IMR-90 (cell line): ENCODE measurements around the gene MEPE.
A peak's percentile ranks its signal among the peaks of the same experiment; 100 is the strongest.

ENCODE experiments used
- BHLHE40 ChIP-seq: fragments of 150-350 bp; IDR thresholded peaks from 2 replicates; pipeline ENCODE4 v1.6.1; 2016; ENCODE audit warnings: mild to moderate bottlenecking, low read depth, low read length
- CEBPB ChIP-seq: IDR thresholded peaks from 2 replicates; pipeline ENCODE4 v1.6.1; 2012; ENCODE audit warnings: low read depth, low read length, improper control_type of control experiment
- CTCF ChIP-seq: conservative IDR thresholded peaks from 2 replicates; pipeline ENCODE4 v1.5.1; 2012; ENCODE audit warnings: mild to moderate bottlenecking, low read depth, low read length, improper control_type of control experiment
- FOS ChIP-seq: fragments of 150-350 bp; IDR thresholded peaks from 2 replicates; pipeline ENCODE4 v1.6.1; 2016; ENCODE audit warnings: low read depth, low read length
- MAFK ChIP-seq: IDR thresholded peaks from 2 replicates; pipeline ENCODE4 v1.6.1; 2012; ENCODE audit warnings: low read depth, low read length, improper control_type of control experiment
- MXI1 ChIP-seq: IDR thresholded peaks from 2 replicates; pipeline ENCODE4 v1.6.1; 2012; ENCODE audit warnings: low read depth, mild to moderate bottlenecking, low read length, moderate library complexity, borderline replicate concordance
- POLR2A ChIP-seq: IDR thresholded peaks from 2 replicates; pipeline ENCODE4 v1.6.1; 2012; ENCODE audit warnings: mild to moderate bottlenecking, low read depth, low read length
- RFX5 ChIP-seq: IDR thresholded peaks from 2 replicates; pipeline ENCODE4 v1.8.0; 2012; ENCODE audit warnings: low read depth, mild to moderate bottlenecking, low read length, moderate library complexity
- SMC3 ChIP-seq: fragments of 150-350 bp; IDR thresholded peaks from 2 replicates; pipeline ENCODE4 v1.6.1; 2016; ENCODE audit warnings: low read depth, mild to moderate bottlenecking, antibody characterized with exemption, low read length, moderate library complexity

GRCh38 chr4:87838205-87838604 is 5.4 kb downstream of the MEPE start:
- TF ChIP-seq POLR2A (no peak), CTCF (peak; percentile 32), MXI1 (no peak), RFX5 (no peak), SMC3 (peak; percentile 36; the same call in 1 of the 2 replicates), MAFK (no peak), CEBPB (no peak), BHLHE40 (no peak), FOS (no peak)
